HEK293 (cell line): ENCODE measurements around the gene CACNB4.

Experiments used
- CTCF ChIP-seq: fragments of 450-650 bp; formaldehyde crosslinking; IDR thresholded peaks from 2 replicates; pipeline ENCODE4 v1.5.1; 2016; ENCODE audit warnings: missing biosample characterization, missing genetic modification characterization
- SP7 ChIP-seq: fragments of 450-650 bp; formaldehyde crosslinking; IDR thresholded peaks from 2 replicates; pipeline ENCODE4 v1.5.1; 2016; ENCODE audit warnings: missing biosample characterization, missing genetic modification characterization
- ZBTB11 ChIP-seq: fragments of 450-650 bp; formaldehyde crosslinking; conservative IDR thresholded peaks from 2 replicates; pipeline ENCODE4 v1.5.1; 2016; ENCODE audit warnings: low read depth, missing biosample characterization, missing genetic modification characterization
- ZBTB7A ChIP-seq: fragments of 450-650 bp; formaldehyde crosslinking; IDR thresholded peaks from 2 replicates; pipeline ENCODE4 v1.5.1; 2016; ENCODE audit warnings: low read depth, missing biosample characterization, missing genetic modification characterization
- ZNF274 ChIP-seq, 2 experiments: fragments of 200-500 bp in 1 of 2; fragments of 450-650 bp in 1 of 2; sonication (Bioruptor generic) in 1 of 2; formaldehyde crosslinking in 1 of 2; IDR thresholded peaks; 2 replicates each; pipeline versions ENCODE4 v1.5.1 to v1.6.1; 2014 to 2016; ENCODE audit warnings: borderline replicate concordance in 1 of 2, inconsistent platforms in 1 of 2, low read length in 1 of 2, missing biosample characterization in 1 of 2, missing genetic modification characterization in 1 of 2
- ZNF416 ChIP-seq: fragments of 450-650 bp; formaldehyde crosslinking; IDR thresholded peaks from 2 replicates; pipeline ENCODE4 v1.5.1; 2016; ENCODE audit warnings: missing biosample characterization, missing genetic modification characterization
- ZNF549 ChIP-seq: fragments of 450-650 bp; IDR thresholded peaks from 2 replicates; pipeline ENCODE4 v1.5.1; 2018; ENCODE audit warnings: missing biosample characterization, missing genetic modification characterization, mild to moderate bottlenecking, inconsistent platforms, moderate library complexity
- ZNF645 ChIP-seq: fragments of 450-650 bp; formaldehyde crosslinking; IDR thresholded peaks from 2 replicates; pipeline ENCODE4; 2016; ENCODE audit warnings: missing biosample characterization, missing genetic modification characterization
- ZNF707 ChIP-seq: fragments of 450-650 bp; formaldehyde crosslinking; IDR thresholded peaks from 2 replicates; pipeline ENCODE4 v1.5.1; 2016; ENCODE audit warnings: missing biosample characterization, missing genetic modification characterization
- ZNF768 ChIP-seq: fragments of 450-650 bp; formaldehyde crosslinking; IDR thresholded peaks from 2 replicates; pipeline ENCODE4 v1.5.1; 2018; ENCODE audit warnings: missing biosample characterization, mild to moderate bottlenecking, missing genetic modification characterization
- TF ChIP-seq, protein P1 (sequence below): fragments of 450-650 bp; IDR thresholded peaks from 2 replicates; pipeline ENCODE4 v1.5.1; 2018; ENCODE audit warnings: missing biosample characterization, mild to moderate bottlenecking, missing genetic modification characterization
- TF ChIP-seq, protein P2 (sequence below): fragments of 450-650 bp; formaldehyde crosslinking; IDR thresholded peaks from 2 replicates; pipeline ENCODE4 v1.5.1; 2016; ENCODE audit warnings: missing biosample characterization, missing genetic modification characterization

GRCh38 chr2:152067823-152068222 lies 31.0 kb downstream of the CACNB4 start:
- TF ChIP-seq ZBTB11 (no peak), ZNF768 (no peak), CTCF (tag by site-specific recombination) (no peak), ZNF707 (tag by site-specific recombination) (no peak), ZBTB7A (tag by site-specific recombination) (no peak), SP7 (tag by site-specific recombination) (no peak), ZNF549 (tag by site-specific recombination) (no peak), ZNF645 (tag by site-specific recombination) (no peak), ZNF416 (tag by site-specific recombination) (no peak), ZNF274 (IDR thresholded peaks at IDR 0.05; ENCODE audit: low read length) (no peak), ZNF274 (tag by site-specific recombination; IDR thresholded peaks at IDR 0.05; ENCODE audit: borderline replicate concordance) (no peak)
- TF ChIP-seq, protein P1, sequence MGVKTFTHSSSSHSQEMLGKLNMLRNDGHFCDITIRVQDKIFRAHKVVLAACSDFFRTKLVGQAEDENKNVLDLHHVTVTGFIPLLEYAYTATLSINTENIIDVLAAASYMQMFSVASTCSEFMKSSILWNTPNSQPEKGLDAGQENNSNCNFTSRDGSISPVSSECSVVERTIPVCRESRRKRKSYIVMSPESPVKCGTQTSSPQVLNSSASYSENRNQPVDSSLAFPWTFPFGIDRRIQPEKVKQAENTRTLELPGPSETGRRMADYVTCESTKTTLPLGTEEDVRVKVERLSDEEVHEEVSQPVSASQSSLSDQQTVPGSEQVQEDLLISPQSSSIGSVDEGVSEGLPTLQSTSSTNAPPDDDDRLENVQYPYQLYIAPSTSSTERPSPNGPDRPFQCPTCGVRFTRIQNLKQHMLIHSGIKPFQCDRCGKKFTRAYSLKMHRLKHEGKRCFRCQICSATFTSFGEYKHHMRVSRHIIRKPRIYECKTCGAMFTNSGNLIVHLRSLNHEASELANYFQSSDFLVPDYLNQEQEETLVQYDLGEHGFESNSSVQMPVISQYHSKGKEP: no peak
- TF ChIP-seq, protein P2, sequence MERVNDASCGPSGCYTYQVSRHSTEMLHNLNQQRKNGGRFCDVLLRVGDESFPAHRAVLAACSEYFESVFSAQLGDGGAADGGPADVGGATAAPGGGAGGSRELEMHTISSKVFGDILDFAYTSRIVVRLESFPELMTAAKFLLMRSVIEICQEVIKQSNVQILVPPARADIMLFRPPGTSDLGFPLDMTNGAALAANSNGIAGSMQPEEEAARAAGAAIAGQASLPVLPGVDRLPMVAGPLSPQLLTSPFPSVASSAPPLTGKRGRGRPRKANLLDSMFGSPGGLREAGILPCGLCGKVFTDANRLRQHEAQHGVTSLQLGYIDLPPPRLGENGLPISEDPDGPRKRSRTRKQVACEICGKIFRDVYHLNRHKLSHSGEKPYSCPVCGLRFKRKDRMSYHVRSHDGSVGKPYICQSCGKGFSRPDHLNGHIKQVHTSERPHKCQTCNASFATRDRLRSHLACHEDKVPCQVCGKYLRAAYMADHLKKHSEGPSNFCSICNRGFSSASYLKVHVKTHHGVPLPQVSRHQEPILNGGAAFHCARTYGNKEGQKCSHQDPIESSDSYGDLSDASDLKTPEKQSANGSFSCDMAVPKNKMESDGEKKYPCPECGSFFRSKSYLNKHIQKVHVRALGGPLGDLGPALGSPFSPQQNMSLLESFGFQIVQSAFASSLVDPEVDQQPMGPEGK (tag by site-specific recombination): no peak
